HL-60 (cell line): ENCODE data around the gene LIMS1.
"Not testable (repeated sequence)": the region's sequence is repeated elsewhere in the genome, so short reads cannot be mapped to it uniquely, and the experiment has no call there.

Source experiments
- DNase-seq, 2 experiments: peaks; one replicate each; pipeline ENCODE4 v3.0.0-alpha.2; 2010 to 2020; ENCODE audit warnings: low read depth in 1 of 2, low spot score in 1 of 2
- H3K27ac ChIP-seq: fragments of 250-450 bp; sonication (Bioruptor Pico); replicated peaks from 2 replicates; pipeline ENCODE4 v1.5.1; 2020; ENCODE audit warnings: mild to moderate bottlenecking, moderate library complexity
- H3K27me3 ChIP-seq: fragments of 250-450 bp; sonication (Bioruptor Pico); 2 replicates; pipeline ENCODE4 v1.5.1; 2021; ENCODE audit warnings: mild to moderate bottlenecking, moderate library complexity; ENCODE audit not compliant: insufficient read depth, poor library complexity, severe bottlenecking
- H3K4me3 ChIP-seq: replicated peaks from 2 replicates; pipeline ENCODE4 v1.5.1; 2011; ENCODE audit warnings: mild to moderate bottlenecking, control low read depth, low read length; ENCODE audit not compliant: insufficient read depth
- GABPA ChIP-seq: IDR thresholded peaks from 2 replicates; pipeline ENCODE4 v1.6.1; 2012; ENCODE audit warnings: low read depth
- POLR2AphosphoS5 ChIP-seq: IDR thresholded peaks from 2 replicates; pipeline ENCODE4 v1.6.1; 2012; ENCODE audit warnings: low read depth
- SPI1 ChIP-seq: IDR thresholded peaks from 2 replicates; pipeline ENCODE4 v1.6.1; 2012; ENCODE audit warnings: low read depth, mild to moderate bottlenecking, borderline replicate concordance
- TF ChIP-seq, protein P1 (sequence below): IDR thresholded peaks from one replicate; pipeline ENCODE4 v1.5.1; 2011; ENCODE audit warnings: low read length, control low read depth, inconsistent platforms; ENCODE audit not compliant: insufficient read depth
- TF ChIP-seq, protein P2 (sequence below): IDR thresholded peaks from 2 replicates; pipeline ENCODE4 v1.6.1; 2012; ENCODE audit warnings: low read depth; ENCODE audit not compliant: insufficient replicate concordance

LIMS1 gene

DNA sequence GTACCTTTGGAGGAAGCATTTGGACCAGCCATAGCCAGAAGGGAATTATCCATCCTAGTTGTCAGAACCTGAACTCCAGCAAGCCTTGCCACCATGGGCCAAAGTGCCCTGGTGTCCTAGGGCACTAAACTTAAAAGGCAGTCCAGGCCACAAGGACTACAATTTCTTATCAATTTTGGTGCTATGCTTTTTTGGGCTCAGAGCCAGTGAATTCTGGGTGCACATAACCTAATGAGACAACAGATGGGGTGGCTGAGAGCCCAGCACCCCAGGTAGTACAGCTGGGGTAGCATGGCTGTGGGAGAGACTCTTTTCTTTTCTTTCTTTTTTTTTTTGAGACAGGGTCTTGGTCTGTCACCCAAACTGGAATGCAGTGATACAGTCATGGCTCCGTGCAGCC, 170.6 kb downstream of the LIMS1 start:
- Histone ChIP-seq H3K4me3 (no peak overlapping the region), H3K27ac (no peak overlapping the region), H3K27me3 (no peaks in the 10 kb centered on the region)
- TF ChIP-seq, protein P1, sequence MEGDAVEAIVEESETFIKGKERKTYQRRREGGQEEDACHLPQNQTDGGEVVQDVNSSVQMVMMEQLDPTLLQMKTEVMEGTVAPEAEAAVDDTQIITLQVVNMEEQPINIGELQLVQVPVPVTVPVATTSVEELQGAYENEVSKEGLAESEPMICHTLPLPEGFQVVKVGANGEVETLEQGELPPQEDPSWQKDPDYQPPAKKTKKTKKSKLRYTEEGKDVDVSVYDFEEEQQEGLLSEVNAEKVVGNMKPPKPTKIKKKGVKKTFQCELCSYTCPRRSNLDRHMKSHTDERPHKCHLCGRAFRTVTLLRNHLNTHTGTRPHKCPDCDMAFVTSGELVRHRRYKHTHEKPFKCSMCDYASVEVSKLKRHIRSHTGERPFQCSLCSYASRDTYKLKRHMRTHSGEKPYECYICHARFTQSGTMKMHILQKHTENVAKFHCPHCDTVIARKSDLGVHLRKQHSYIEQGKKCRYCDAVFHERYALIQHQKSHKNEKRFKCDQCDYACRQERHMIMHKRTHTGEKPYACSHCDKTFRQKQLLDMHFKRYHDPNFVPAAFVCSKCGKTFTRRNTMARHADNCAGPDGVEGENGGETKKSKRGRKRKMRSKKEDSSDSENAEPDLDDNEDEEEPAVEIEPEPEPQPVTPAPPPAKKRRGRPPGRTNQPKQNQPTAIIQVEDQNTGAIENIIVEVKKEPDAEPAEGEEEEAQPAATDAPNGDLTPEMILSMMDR, result no peak
- TF ChIP-seq, protein P2, sequence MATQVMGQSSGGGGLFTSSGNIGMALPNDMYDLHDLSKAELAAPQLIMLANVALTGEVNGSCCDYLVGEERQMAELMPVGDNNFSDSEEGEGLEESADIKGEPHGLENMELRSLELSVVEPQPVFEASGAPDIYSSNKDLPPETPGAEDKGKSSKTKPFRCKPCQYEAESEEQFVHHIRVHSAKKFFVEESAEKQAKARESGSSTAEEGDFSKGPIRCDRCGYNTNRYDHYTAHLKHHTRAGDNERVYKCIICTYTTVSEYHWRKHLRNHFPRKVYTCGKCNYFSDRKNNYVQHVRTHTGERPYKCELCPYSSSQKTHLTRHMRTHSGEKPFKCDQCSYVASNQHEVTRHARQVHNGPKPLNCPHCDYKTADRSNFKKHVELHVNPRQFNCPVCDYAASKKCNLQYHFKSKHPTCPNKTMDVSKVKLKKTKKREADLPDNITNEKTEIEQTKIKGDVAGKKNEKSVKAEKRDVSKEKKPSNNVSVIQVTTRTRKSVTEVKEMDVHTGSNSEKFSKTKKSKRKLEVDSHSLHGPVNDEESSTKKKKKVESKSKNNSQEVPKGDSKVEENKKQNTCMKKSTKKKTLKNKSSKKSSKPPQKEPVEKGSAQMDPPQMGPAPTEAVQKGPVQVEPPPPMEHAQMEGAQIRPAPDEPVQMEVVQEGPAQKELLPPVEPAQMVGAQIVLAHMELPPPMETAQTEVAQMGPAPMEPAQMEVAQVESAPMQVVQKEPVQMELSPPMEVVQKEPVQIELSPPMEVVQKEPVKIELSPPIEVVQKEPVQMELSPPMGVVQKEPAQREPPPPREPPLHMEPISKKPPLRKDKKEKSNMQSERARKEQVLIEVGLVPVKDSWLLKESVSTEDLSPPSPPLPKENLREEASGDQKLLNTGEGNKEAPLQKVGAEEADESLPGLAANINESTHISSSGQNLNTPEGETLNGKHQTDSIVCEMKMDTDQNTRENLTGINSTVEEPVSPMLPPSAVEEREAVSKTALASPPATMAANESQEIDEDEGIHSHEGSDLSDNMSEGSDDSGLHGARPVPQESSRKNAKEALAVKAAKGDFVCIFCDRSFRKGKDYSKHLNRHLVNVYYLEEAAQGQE, result no peak
- TF ChIP-seq SPI1, result no peak
- TF ChIP-seq POLR2AphosphoS5, result no peak
- no peak for TF ChIP-seq GABPA
- no peak for DNase-seq

DNA sequence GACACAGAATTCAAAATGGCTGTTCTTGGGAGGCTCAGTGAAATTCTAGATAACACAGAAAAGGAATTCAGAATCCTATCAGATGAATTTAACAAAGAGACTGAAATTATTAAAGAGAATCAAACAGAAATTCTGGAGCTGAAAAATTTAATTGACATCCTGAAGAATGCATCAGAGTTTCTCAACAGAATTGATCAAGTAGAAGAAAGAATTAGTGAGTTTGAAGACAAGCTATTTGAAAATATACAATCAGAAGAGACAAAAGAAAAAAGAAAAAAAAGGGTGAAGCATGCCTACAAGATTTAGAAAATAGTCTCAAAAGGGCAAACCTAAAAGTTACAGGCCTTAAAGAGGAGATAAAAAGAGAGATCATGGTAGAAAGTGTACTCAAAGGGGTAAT, 173.0 kb downstream of the LIMS1 start:
- TF ChIP-seq, protein P1, result no peak
- TF ChIP-seq SPI1 (no peak), POLR2AphosphoS5 (no peak), GABPA (no peak)
- TF ChIP-seq, protein P2, result no peak
- H3K4me3 ChIP-seq, result no peak overlapping the region
- no peak for DNase-seq
- no peak overlapping the region for H3K27ac ChIP-seq
- H3K27me3 ChIP-seq, result no peaks in the 10 kb centered on the region

DNA sequence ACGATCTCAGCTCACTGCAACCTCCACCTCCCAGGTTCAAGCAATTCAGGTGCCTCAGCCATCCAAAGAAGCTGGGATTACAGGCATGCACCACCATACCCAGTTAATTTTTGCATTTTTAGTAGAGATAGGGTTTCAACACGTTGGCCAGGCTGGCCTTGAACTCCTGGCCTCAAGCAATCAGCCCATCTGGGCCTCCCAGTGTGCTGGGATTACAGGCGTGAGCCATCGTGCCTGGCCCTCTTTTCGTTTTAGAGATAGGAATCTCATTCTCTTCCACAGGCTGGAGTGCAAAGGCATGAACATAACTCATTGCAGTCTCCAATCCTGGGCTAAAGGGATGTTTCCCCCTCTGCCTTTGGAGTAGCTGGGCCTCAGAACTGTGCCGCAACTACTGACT, 182.7 kb downstream of the LIMS1 start:
- H3K27ac ChIP-seq, H3K4me3 ChIP-seq, H3K27me3 ChIP-seq, DNase-seq: not testable (repeated sequence)

DNA sequence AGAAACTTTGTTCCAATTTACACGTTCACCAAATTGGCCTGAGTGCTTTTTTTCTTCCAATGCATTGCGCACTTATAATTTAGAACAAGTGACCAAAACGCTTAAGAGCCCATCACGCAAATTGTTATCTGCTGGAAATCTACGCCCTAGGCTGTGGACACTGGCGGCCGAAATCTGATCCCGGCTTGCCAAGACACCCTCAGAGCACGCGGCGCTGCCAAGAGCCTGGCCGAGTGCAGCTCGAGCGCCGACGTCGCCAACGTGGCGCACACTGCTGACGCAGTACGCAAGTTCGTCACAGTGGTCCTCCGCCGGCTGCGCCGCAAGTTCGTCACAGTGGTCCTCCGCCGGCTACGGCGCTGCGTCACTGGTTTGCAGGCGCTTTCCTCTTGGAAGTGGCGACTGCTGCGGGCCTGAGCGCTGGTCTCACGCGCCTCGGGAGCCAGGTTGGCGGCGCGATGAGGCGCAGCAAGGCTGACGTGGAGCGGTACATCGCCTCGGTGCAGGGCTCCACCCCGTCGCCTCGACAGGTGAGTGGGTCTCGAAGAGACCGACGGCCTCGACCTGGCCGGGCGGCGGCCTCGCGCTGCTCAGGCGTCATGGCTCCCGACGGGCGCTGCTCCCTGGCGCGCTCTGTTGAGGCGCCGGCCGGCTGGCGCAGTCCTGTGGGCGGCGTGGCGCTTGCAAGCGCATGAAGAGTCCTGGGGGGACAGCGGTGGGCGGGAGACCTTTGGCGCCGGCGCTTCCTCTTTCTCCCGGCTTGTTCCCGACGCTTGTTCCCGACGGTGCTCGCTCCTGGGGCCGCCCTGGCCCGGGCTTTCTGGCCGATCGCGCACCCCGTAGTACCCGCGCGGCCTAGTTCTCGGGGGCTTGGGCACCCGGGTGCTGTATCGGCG, 185.1 kb downstream of the LIMS1 start, which contains the start of gene RANBP2:
TSS of gene RANBP2 (plus strand) at position 334 of the 896 bp plus-strand sequence. CDS start at position 459, 125 bp downstream.
- TF ChIP-seq GABPA, result no peak
- TF ChIP-seq POLR2AphosphoS5, result peak; percentile 99
- TF ChIP-seq SPI1, result peak; percentile 56; the same call in 1 of the 2 replicates
- TF ChIP-seq, protein P2, result peak; percentile 67
- TF ChIP-seq, protein P1, result no peak
- peak; percentile 95 to 97 for DNase-seq
- Histone ChIP-seq H3K27me3 (no peaks in the 10 kb centered on the region), H3K27ac (peak within 1 kb of the TSS; percentile 85), H3K4me3 (peak within 1 kb of the TSS; percentile 76)

DNA sequence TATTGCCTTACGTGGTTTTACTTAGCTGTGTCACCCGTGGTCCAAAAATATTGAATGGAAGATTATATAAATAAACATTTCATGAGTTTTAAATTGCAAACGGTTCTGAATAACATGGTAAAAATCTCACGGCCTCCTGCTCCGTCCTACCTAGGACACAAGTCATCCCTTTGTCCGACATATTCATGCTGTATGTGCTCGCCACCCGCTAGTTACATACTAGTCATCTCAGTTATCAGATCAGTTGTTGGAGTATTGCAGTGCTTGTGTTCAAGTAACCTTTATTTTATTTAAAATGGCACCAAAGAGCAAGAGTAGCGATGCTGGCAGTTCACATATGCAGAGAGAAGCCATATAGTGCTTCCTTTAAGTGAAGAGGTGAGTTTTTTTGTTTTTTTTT, 191.8 kb downstream of the LIMS1 start:
- H3K27me3 ChIP-seq, H3K27ac ChIP-seq, H3K4me3 ChIP-seq, DNase-seq: not testable (repeated sequence)
